K562 (cell line): ENCODE measurements around the gene SLC26A11. TPM values are rescaled to one million over a fixed set of nuclear protein-coding genes. Genes with fewer than 3 reads are reported as not detected.
A peak's percentile ranks its signal among the peaks of the same experiment; 100 is the strongest.

Experiments used
- BHLHE40 ChIP-seq: IDR thresholded peaks from 2 replicates; pipeline ENCODE4 v1.6.1; 2011; ENCODE audit warnings: low read length, improper control_type of control experiment
- CAMTA2 ChIP-seq: fragments of 250-450 bp; sonication (Bioruptor Pico); conservative IDR thresholded peaks from 2 replicates; pipeline ENCODE4 v1.5.1; 2022
- CBX3 ChIP-seq, 2 experiments: IDR thresholded peaks; 1 replicate in 1 of 2; 2 replicates in 1 of 2; pipeline ENCODE4 v1.6.1; 2012; ENCODE audit warnings: inconsistent platforms in 2 of 2, low read length in 2 of 2, borderline replicate concordance in 1 of 2, control low read depth in 1 of 2
- CEBPB ChIP-seq: fragments of 450-650 bp; IDR thresholded peaks from 2 replicates; pipeline ENCODE4 v1.6.1; 2016; ENCODE audit warnings: missing genetic modification characterization, missing compliant biosample characterization
- CGGBP1 ChIP-seq: fragments of 250-450 bp; sonication (Bioruptor Pico); IDR thresholded peaks from 2 replicates; pipeline ENCODE4 v1.9.0; 2021; ENCODE audit warnings: mild to moderate bottlenecking
- CTBP1 ChIP-seq: fragments of 450-650 bp; IDR thresholded peaks from 2 replicates; pipeline ENCODE4 v1.6.1; 2016; ENCODE audit warnings: borderline replicate concordance
- CXXC5 ChIP-seq: fragments of 250-450 bp; sonication (Bioruptor Pico); IDR thresholded peaks from 2 replicates; pipeline ENCODE4 v1.8.0; 2022; ENCODE audit warnings: inconsistent platforms, mild to moderate bottlenecking, moderate library complexity
- ETV1 ChIP-seq: fragments of 450-650 bp; conservative IDR thresholded peaks from 2 replicates; pipeline ENCODE4 v1.6.1; 2016; ENCODE audit warnings: missing genetic modification characterization, control low read depth, low read depth, missing compliant biosample characterization
- FOS ChIP-seq: IDR thresholded peaks from 3 replicates; pipeline ENCODE4 v1.6.1; 2011; ENCODE audit not compliant: insufficient read length; ENCODE audit errors: extremely low read depth
- HNRNPUL1 ChIP-seq: fragments of 200-400 bp; formaldehyde crosslinking; IDR thresholded peaks from 2 replicates; pipeline ENCODE4 v1.6.1; 2017; ENCODE audit warnings: low read length
- MAFG ChIP-seq: fragments of 450-650 bp; conservative IDR thresholded peaks from 2 replicates; pipeline ENCODE4 v1.6.1; 2016; ENCODE audit warnings: missing genetic modification characterization, missing compliant biosample characterization
- MCM5 ChIP-seq: fragments of 450-650 bp; IDR thresholded peaks from 2 replicates; pipeline ENCODE4 v1.6.1; 2016; ENCODE audit warnings: low read depth
- MYBL2 ChIP-seq, 2 experiments: fragments of 450-650 bp in 1 of 2; sonication (generic) in 1 of 2; formaldehyde crosslinking in 1 of 2; IDR thresholded peaks; 2 replicates each; pipeline versions ENCODE4 v1.6.1 to v1.8.1; 2017 to 2022; ENCODE audit warnings: borderline replicate concordance in 1 of 2, inconsistent platforms in 1 of 2, low read depth in 1 of 2, mild to moderate bottlenecking in 1 of 2, missing genetic modification reagents in 1 of 2, moderate library complexity in 1 of 2
- NRF1 ChIP-seq, 2 experiments: fragments of 450-650 bp; IDR thresholded peaks in 1 of 2; conservative IDR thresholded peaks in 1 of 2; 2 replicates each; pipeline ENCODE4 v1.6.1; 2014; ENCODE audit warnings: mild to moderate bottlenecking in 2 of 2
- PHB ChIP-seq: fragments of 250-450 bp; sonication (Bioruptor Pico); IDR thresholded peaks from 2 replicates; pipeline ENCODE4 v1.5.0; 2021
- POLR2AphosphoS5 ChIP-seq: IDR thresholded peaks from 2 replicates; pipeline ENCODE4 v1.6.1; 2011; ENCODE audit warnings: mild to moderate bottlenecking, low read depth, low read length, moderate library complexity; ENCODE audit not compliant: control insufficient read depth, insufficient read depth
- RBM25 ChIP-seq: fragments of 200-400 bp; formaldehyde crosslinking; IDR thresholded peaks from 2 replicates; pipeline ENCODE4 v1.6.1; 2018; ENCODE audit warnings: low read length, low read depth, moderate library complexity; ENCODE audit not compliant: severe bottlenecking
- THRB ChIP-seq: fragments of 450-650 bp; formaldehyde crosslinking; conservative IDR thresholded peaks from 2 replicates; pipeline ENCODE4 v1.4.0; 2022; ENCODE audit warnings: mild to moderate bottlenecking, missing genetic modification characterization
- ZFPM2 ChIP-seq: fragments of 250-450 bp; sonication (Bioruptor Pico); IDR thresholded peaks from 2 replicates; pipeline ENCODE4 v1.5.1; 2022; ENCODE audit warnings: mild to moderate bottlenecking
- ZNF175 ChIP-seq: fragments of 200-800 bp; sonication (Bioruptor generic); IDR thresholded peaks from 2 replicates; pipeline ENCODE4 v1.6.1; 2016; ENCODE audit warnings: low read depth, mild to moderate bottlenecking, missing genetic modification characterization, missing compliant biosample characterization
- ZNF583 ChIP-seq: fragments of 250-450 bp; sonication (Bioruptor Pico); IDR thresholded peaks from 2 replicates; pipeline ENCODE4 v1.4.0; 2020
- polyA plus RNA-seq, 8 experiments: library from polyadenylated mRNA; depleted of rRNA in 4 of 8; stranded (reverse) in 5 of 8; unstranded in 3 of 8; fragments of >200 nt; fragmentation: Nextera tagmentation in 2 of 8; fragmentation: Illumina TruSeq in 1 of 8; extraction: Ambion mirVana in 2 of 8; extraction: Trizol in 1 of 8; gene quantifications; 2 replicates each; pipeline versions ENCODE4 v1.2.1 to v1.2.3, GENCODE V29; 2011 to 2014; ENCODE audit warnings: inconsistent platforms in 1 of 8, missing spikeins in 1 of 8
- total RNA-seq, 7 experiments: library from RNA; depleted of rRNA in 6 of 7; stranded (reverse); fragments of >200 nt in 6 of 7; fragmentation: Illumina TruSeq in 2 of 7; extraction: Trizol in 2 of 7; gene quantifications; 2 replicates each; pipeline versions ENCODE4 v1.2.1 to v1.2.3, GENCODE V29; 2011 to 2021; ENCODE audit warnings: low replicate concordance in 1 of 7
- TF ChIP-seq, protein P1 (sequence below), 2 experiments: fragments of 450-650 bp in 1 of 2; sonication (generic) in 1 of 2; formaldehyde crosslinking in 1 of 2; IDR thresholded peaks in 1 of 2; conservative IDR thresholded peaks in 1 of 2; 2 replicates each; pipeline versions ENCODE4 v1.6.1 to v1.8.1; 2016 to 2023; ENCODE audit warnings: mild to moderate bottlenecking in 2 of 2, moderate library complexity in 2 of 2, inconsistent platforms in 1 of 2, missing genetic modification reagents in 1 of 2
- TF ChIP-seq, protein P2 (sequence below): fragments of 250-450 bp; sonication (Bioruptor Pico); IDR thresholded peaks from 2 replicates; pipeline ENCODE4 v1.5.0; 2021; ENCODE audit warnings: mild to moderate bottlenecking, borderline replicate concordance

Gene SLC26A11
- total and polyA plus RNA-seq, 9 of the 15 experiments (the other 6 are each of a cell fraction or from before 2014, with no cell fraction given) = 0.06 to 3.1 (median 1.2) TPM; not detected in 1

GRCh38 chr17:80260069-80260535 is 39.9 kb downstream of the SLC26A11 start (continued):
- TF ChIP-seq MAFG (tag) (no peak), BHLHE40 (peak; percentile 30), CEBPB (tag) (no peak), CGGBP1 (CRISPR knock-in tag) (no peak), NRF1 (conservative IDR thresholded peaks at IDR 0.05 in 1 of 2, IDR thresholded peaks at IDR 0.05 in 1 of 2) (peak; percentile 87 to 89), CAMTA2 (no peak), MYBL2 (IDR thresholded peaks at IDR 0.05; ENCODE audit: low read depth) (no peak), MYBL2 (CRISPR knock-in tag; IDR thresholded peaks at IDR 0.05; ENCODE audit: borderline replicate concordance) (no peak), ZNF175 (CRISPR knock-in tag) (no peak), PHB (CRISPR knock-in tag) (no peak), ETV1 (tag) (no peak), POLR2AphosphoS5 (no peak), RBM25 (no peak), MCM5 (no peak), HNRNPUL1 (no peak), CTBP1 (peak; percentile 66; the same call in 1 of the 2 replicates), FOS (no peak), CXXC5 (CRISPR knock-in tag) (peak; percentile 88), CBX3 (IDR thresholded peaks at IDR 0.05; ENCODE audit: borderline replicate concordance in 1 of 2, low read length in 2 of 2) (no peak), THRB (CRISPR knock-in tag) (no peak), ZFPM2 (CRISPR knock-in tag) (no peak), ZNF583 (CRISPR knock-in tag) (peak; percentile 70; the same call in 1 of the 2 replicates)
- TF ChIP-seq, protein P1, sequence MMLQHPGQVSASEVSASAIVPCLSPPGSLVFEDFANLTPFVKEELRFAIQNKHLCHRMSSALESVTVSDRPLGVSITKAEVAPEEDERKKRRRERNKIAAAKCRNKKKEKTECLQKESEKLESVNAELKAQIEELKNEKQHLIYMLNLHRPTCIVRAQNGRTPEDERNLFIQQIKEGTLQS (IDR thresholded peaks at IDR 0.05) = no peak
- TF ChIP-seq, protein P1 (CRISPR knock-in tag; conservative IDR thresholded peaks at IDR 0.05) = no peak
- TF ChIP-seq, protein P2, sequence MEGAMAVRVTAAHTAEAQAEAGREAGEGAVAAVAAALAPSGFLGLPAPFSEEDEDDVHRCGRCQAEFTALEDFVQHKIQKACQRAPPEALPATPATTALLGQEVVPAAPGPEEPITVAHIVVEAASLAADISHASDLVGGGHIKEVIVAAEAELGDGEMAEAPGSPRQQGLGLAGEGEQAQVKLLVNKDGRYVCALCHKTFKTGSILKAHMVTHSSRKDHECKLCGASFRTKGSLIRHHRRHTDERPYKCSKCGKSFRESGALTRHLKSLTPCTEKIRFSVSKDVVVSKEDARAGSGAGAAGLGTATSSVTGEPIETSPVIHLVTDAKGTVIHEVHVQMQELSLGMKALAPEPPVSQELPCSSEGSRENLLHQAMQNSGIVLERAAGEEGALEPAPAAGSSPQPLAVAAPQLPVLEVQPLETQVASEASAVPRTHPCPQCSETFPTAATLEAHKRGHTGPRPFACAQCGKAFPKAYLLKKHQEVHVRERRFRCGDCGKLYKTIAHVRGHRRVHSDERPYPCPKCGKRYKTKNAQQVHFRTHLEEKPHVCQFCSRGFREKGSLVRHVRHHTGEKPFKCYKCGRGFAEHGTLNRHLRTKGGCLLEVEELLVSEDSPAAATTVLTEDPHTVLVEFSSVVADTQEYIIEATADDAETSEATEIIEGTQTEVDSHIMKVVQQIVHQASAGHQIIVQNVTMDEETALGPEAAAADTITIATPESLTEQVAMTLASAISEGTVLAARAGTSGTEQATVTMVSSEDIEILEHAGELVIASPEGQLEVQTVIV (CRISPR knock-in tag) = no peak
